LNCAP (cell line): ENCODE measurements around the gene PPP1R13B.

Experiments used
- CTCF ChIP-seq: fragments of 450-650 bp; IDR thresholded peaks from 2 replicates; pipeline ENCODE4 v1.5.1; 2017; ENCODE audit warnings: mild to moderate bottlenecking

The PPP1R13B gene

DNA sequence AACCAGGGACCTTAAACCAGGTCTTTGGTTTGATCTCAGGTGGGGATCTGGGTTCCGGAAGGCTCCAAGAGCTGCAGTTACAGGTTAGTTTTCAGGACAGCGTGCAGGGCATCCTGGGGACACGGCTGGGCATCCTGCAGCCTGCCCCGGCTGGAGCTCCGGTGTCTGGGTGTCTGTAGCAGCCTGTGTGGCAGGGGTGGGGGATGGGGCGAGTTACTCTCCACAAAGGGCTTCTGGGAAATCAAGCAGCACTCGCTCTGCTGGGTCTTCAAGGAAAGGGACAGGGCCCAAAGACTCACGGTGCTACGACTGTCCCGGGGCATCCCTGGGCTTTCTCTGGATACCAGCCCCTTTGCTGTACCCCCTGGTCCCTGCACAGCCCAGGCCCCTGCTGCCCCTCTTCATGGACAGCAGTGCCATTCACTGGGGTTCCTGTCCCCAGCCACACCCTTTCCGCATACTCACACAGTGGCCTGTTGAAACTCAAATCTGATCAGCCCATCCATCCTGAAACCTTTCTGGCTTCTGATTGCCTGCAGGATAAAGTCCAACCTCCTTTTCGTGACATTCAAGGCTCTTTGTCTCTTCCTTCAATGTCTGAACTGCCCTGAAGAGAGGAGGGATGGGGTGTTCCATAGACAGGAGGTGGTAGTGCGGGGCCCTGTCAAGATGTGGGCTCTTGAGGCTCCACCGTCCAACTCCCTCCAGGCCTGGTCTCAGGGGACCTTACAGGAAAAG, 22.2 kb upstream of the PPP1R13B start:
- no peak for TF ChIP-seq CTCF

- no peak for TF ChIP-seq CTCF
These were observed 21.0 kb upstream of the PPP1R13B start for GRCh38 chr14:103868242-103868897.

DNA sequence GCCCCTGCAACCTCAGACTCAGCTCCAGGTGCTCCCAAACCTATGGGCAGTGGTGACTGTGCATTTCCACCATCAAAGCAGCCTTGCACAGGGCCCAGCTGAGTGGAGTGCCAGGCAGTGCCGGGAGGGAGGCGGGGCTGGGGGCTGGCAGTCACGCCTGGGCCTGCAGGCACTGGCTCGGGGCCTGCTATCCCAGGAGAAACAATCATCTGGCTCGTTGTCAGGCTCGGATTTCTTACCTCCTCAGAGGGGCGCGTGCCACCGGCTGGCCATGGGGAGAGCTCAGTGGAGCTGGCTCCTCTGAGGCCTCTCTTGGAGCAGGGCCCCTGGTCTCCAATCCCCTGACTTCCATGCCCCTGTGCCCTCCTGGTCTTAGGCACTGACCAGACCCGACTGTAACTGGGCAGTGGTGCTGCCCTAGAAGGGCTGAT, 20.2 kb upstream of the PPP1R13B start:
- no peak for TF ChIP-seq CTCF

GRCh38 chr14:103867020-103867419, 19.6 kb upstream of the PPP1R13B start:
- TF ChIP-seq CTCF: no peak

DNA sequence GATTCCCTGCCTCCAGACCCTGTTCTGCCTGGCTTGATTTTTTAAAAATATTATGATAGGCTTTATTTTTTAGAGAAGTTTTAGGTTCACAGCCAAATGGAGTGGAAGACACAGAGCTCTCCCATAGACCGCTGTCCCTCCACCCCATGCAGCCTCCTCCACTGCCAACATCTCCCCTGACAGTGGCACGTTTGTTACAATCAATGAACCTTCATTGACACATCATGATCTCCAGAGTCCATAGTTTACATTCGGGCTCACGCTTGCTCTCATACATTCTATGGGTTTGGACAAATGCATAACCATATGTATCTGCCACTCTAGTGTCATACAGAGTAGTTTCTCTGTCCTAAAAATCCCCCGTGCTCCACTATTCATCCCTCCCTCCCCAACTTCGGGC, 15.9 kb upstream of the PPP1R13B start:
- TF ChIP-seq CTCF: no peak

GRCh38 chr14:103862393-103862782, 15.0 kb upstream of the PPP1R13B start:
- no peak for TF ChIP-seq CTCF

DNA sequence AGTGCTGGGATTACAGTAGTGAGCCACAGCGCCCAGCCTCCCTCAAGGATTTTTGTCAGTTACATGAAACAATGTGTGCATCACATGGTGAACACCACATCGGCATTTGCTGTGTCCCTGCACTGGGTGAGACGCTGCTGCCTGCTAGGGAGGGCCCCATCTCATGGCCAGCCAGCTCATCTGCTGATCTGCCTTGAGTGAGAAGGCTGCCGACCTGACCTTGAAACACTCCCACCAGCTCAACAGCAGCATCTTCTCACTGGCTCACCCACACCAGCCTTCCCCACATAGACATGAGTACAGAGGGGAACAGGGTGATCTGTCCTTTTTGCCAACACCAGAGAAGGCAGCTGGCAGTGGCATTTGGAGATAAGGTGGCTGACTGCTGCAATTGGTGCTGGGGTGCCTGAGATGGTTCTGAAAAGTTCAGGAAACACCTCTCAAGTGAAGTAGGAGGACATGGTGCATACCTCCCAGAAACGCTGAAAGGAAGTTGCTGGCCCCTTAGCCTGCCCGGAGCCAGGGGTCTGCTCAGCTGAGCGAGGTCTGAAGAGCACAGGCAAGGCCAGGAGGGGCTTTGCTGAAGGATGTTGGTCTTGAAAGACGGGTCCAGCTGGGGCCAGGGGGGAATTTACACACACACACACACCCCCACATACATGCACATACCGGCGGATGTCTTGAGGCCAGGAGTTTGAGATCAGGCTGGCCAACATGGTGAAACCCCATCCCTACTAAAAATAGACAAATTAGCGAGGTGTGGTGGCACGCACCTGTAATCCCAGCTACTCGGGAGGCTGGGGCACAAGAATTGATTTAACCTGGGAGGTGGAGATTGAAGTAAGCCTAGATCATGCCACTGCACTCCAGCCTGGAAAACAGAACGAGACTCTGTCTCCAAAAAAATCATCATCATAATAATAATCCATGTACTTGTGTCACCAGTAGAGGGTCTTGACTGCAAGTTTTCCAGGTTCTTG, 14.3 kb upstream of the PPP1R13B start:
- no peak for TF ChIP-seq CTCF
